Measurements from ENCODE around the gene IVNS1ABP.
"Not testable (repeated sequence)": the region's sequence is repeated elsewhere in the genome, so short reads cannot be mapped to it uniquely, and the experiment has no call there.

IVNS1ABP gene

GRCh38 chr1:185325413-185325812 is 8.4 kb upstream of the IVNS1ABP start:
- no peak for DNase-seq

GRCh38 chr1:185324118-185324517 is 7.1 kb upstream of the IVNS1ABP start:
- no peak for DNase-seq

DNA sequence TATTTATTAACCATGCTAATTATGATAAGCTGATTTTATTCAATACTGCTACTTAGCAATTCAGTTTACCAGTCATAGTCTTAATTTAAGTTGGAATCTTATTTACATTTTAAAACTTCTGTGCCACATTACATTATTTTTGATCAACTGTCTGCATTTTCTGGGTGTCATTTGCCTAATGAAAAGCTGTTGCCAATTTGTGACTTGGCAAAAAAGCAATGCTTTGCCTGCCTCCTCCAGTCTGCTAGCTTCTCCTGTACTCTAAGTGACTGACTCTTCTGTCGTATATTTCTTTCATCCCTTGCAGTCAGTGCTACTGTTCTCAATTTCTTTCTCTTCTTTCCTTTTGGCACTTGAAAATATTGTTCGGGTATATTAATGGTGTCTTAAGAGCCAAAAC is 5.6 kb upstream of the IVNS1ABP start:
- no peak for DNase-seq

- not testable (repeated sequence) for DNase-seq
Observed at GRCh38 chr1:185321653-185322221, 4.7 kb upstream of the IVNS1ABP start.

DNA sequence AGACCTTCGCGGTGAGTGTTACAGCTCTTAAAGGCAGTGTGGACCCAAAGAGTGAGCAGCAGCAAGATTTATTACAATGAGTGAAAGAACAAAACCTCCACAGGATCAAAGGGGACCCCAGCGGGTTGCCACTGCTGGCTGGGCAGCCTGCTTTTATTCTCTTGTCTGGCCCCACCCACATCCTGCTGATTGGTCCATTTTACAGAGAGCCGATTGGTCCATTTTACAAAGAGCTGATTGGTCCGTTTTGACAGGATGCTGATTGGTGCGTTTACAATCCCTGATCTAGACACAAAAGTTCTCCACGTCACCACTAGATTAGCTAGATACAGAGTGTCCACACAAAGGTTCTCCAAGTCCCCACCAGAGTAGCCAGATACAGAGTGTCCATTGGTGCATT is 4.1 kb upstream of the IVNS1ABP start:
- not testable (repeated sequence) for DNase-seq

GRCh38 chr1:185319139-185319475 is 2.1 kb upstream of the IVNS1ABP start:
- DNase-seq = no peak

GRCh38 chr1:185318431-185319138 is 1.5 kb upstream of the IVNS1ABP start:
- DNase-seq = no peak

DNA sequence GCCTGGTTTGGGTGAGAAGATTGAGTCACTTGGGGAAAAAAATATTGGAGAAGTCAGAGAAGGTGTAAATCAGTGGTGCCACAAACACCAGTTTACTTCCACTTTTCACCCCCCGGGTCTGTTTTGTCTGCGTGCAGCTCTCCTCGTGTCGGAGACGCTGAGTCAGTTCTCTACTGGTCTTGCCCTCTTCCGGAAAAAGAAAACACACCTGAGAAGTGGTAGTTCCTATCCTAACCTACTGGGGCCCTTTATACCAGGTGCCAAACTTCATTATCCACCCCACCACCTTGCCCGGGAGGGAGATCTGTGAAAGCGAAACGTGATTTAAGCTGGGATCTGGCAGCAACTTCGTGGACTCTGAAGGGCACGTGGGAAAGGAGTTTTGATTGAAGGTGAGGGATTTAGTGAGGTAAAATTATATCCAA is 855 bp upstream of the IVNS1ABP start:
- DNase-seq = peak; percentile 50

- peak; percentile 40 for DNase-seq
Observed at GRCh38 chr1:185316163-185317033, 645 bp downstream of the IVNS1ABP start.

DNA sequence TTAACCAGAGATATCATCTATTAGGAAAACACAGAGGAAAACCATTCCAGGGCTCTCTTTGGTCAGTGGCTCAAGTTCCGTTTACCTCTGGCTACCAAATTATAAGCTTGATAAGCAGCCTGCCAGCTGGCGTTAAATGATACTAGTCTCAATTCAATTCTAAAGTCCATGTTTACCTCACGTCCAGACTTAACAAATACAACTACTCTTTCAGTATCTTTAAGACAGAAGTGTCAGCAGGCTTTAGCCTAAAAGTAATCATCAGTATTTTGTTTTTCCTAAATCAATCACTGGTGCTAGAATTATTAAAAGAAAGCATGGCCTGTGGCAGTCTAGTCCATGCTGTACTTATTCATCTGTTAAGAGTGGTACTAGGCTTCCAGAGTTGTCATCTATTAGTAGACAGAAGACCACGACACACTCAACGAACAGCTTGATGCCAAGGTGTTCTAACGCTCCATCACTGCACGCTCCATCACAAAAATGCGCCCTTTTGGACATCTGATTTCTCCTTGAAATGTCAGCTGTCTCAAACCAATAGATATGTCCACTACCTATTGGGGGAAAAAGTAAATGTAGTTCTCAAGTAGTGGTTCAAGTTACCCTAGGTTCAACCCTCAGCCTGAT is 1.5 kb downstream of the IVNS1ABP start:
- DNase-seq = no peak

DNA sequence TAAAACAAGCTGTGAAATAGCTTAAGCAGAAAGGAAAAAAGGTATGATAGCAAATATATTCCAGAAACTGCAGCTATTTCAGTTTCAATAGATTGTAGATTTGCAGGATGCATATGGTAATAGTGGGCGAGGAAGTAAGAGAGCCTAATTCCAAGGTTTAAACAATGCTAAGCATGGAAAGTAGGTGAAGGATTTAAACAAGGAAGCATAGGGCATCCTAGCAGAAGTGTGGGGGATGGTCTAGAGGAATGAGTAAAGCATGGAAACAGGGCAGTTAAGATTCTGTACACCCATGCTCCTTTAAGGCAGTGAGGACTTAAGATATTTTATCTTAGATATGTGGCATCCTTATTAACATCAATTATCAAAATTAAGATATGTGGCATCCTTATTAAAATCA is 2.6 kb downstream of the IVNS1ABP start:
- no peak for DNase-seq

GRCh38 chr1:185312361-185313138 is 4.5 kb downstream of the IVNS1ABP start:
- no peak for DNase-seq

GRCh38 chr1:185311589-185312225 is 5.3 kb downstream of the IVNS1ABP start:
- no peak for DNase-seq

DNA sequence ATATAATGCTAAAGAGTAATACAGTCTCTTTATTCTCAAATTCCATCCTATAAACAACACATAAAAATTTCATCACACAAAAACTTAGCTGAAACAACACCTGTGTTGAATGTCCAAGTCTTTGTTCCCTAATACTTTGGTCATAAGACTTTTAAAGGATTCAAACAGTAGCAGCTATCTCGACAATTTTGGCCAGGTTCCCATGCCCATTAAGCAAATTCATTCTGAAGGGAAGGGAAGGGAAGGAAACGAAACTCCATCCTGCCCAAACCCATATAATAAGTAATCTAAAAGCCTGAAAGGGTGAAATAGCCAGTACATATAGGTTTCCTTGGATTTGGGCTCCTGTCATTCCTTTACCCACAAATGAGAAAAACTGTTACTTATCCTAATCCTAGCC is 7.5 kb downstream of the IVNS1ABP start:
- no peak for DNase-seq

DNA sequence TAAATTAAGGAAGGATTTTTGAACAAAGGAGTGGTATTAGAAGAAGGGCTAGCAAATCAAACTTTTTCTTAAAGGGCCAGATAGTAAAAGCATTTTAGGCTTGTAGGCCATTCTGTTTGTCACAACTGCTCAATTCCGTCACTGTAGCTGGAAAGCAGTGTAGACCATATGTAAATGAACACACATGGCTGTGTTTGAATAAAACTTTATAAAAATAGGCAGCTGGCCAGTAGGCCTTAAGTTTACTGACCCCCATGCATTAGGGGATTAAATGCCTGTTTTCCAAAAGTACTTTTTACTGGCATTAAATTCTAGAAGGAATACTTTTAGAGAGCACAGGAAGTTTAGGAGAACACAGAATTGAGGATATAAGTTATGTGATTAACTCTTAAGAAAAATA is 8.9 kb downstream of the IVNS1ABP start:
- DNase-seq = no peak

DNA sequence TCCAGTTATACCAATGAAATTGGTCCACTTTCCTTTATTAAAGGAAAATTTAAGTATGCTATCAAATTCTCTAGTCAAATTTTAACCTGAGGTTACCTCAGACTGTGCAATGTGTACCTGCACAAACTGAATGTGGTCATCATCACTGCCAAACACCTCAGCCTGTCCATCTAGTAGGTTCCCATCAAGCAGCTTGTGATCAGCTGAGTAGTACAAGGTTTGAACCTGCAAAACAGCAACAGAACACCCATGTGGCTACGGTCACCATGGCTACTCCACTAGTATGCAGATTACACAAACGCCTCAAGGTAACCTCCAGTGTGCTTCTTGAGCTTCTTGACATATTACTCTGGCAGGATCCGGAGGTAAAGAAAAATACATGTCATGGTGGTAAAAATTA is 11.6 kb downstream of the IVNS1ABP start:
- no peak for DNase-seq

GRCh38 chr1:185300152-185300551 is 16.9 kb downstream of the IVNS1ABP start:
- DNase-seq = no peak

GRCh38 chr1:185297982-185298381 is 19.1 kb downstream of the IVNS1ABP start:
- no peak for DNase-seq

GRCh38 chr1:185295091-185295490 is 22.0 kb downstream of the IVNS1ABP start:
- no peak for DNase-seq

GRCh38 chr1:185293967-185294542 is 23.0 kb downstream of the IVNS1ABP start:
- no peak for DNase-seq

- DNase-seq = peak; percentile 19
Observed at GRCh38 chr1:185292237-185292636, 24.8 kb downstream of the IVNS1ABP start.

DNA sequence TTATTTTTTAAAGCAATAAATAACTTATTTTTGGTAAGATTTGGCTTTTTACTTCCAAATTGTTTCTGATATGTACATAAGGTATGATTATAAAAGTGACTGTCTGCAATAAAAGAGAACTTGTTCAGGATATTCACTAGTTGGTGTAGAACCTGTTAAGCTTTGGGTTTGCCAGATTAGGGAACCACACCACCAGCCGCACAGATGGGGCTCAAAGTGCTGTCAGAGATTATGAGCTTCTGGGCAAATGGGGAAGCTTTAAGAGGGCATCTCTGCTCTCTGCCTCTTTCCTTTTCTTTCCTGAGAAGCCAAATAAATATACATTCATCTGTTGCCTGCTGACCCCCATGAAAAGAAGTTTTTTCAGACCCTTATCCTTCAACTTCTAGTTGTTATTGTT is 25.4 kb downstream of the IVNS1ABP start:
- no peak for DNase-seq
